HG02763 (cell line): ENCODE data around the gene LRP1.
A peak's percentile ranks its signal among the peaks of the same experiment; 100 is the strongest.

Experiments
- ATAC-seq: cut with Tn5 transposase; IDR thresholded peaks from one replicate; pipeline ENCODE4 v1.9.1; 2021; ENCODE audit warnings: mild to moderate bottlenecking, moderate library complexity; ENCODE audit not compliant: unreplicated experiment

The LRP1 gene

DNA sequence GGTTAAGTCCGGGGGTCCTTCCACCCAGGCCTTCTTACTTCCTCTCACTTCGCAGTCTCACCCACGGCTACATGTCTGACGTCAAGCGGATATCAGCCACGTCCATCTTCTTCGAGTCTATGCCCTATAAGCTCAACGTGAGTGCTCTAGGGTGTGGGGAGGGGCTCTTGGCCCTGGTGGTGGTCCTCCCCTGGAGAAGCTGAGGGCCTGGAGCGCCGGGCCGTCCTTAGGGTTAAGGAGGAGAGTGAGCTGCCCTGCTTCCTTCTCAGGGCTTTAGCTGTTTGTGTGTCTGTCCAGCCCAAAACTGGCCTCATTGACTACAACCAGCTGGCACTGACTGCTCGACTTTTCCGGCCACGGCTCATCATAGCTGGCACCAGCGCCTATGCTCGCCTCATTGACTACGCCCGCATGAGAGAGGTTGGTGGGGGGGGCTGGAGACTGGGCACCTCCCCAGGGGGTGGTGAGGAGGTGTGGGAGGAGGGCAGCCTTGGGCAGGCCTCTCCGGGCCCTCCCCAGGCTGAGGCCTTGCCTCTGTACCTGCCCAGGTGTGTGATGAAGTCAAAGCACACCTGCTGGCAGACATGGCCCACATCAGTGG is 104.0 kb downstream of the LRP1 start:
- no peak for ATAC-seq

DNA sequence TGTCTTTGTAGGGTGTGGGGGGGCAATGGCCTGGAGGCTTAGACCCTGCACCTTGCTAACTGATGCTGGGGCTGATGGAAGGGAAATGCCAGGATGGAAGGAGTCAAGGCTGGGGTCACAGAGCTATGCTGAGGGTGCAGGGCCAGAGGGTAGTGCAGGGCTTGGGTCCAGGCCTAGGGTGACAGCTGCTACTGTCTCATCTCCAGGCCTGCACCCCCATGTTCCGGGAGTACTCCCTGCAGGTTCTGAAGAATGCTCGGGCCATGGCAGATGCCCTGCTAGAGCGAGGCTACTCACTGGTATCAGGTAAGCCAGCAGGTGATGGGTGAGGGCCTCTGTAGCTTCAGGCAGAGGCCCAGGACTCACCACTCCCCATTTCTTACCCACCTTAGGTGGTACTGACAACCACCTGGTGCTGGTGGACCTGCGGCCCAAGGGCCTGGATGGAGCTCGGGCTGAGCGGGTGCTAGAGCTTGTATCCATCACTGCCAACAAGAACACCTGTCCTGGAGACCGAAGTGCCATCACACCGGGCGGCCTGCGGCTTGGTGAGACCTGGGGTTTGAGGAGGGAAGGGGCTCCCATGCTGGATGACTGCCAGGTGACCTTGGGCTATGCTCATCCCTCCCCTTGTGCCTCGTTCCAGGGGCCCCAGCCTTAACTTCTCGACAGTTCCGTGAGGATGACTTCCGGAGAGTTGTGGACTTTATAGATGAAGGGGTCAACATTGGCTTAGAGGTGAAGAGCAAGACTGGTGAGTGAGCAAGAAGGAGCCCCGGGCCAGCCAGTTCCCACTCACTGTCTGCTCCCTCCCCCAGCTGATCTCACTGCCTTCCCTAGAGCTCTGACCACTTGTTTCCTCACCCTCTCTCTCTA is 105.3 kb downstream of the LRP1 start:
- ATAC-seq = no peak

DNA sequence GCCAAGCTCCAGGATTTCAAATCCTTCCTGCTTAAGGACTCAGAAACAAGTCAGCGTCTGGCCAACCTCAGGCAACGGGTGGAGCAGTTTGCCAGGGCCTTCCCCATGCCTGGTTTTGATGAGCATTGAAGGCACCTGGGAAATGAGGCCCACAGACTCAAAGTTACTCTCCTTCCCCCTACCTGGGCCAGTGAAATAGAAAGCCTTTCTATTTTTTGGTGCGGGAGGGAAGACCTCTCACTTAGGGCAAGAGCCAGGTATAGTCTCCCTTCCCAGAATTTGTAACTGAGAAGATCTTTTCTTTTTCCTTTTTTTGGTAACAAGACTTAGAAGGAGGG is 105.9 kb downstream of the LRP1 start:
- no peak for ATAC-seq

DNA sequence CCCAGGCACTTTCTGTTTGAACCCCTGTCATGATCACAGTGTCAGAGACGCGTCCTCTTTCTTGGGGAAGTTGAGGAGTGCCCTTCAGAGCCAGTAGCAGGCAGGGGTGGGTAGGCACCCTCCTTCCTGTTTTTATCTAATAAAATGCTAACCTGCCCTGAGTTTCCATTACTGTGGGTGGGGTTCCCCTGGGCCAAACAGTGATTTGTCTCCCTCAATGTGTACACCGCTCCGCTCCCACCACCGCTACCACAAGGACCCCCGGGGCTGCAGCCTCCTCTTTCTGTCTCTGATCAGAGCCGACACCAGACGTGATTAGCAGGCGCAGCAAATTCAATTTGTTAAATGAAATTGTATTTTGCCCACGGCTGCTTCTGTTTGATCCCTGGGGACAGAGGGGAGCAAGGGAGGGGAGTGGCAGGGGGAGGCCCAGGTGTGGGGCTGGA is 106.3 kb downstream of the LRP1 start:
- no peak for ATAC-seq

DNA sequence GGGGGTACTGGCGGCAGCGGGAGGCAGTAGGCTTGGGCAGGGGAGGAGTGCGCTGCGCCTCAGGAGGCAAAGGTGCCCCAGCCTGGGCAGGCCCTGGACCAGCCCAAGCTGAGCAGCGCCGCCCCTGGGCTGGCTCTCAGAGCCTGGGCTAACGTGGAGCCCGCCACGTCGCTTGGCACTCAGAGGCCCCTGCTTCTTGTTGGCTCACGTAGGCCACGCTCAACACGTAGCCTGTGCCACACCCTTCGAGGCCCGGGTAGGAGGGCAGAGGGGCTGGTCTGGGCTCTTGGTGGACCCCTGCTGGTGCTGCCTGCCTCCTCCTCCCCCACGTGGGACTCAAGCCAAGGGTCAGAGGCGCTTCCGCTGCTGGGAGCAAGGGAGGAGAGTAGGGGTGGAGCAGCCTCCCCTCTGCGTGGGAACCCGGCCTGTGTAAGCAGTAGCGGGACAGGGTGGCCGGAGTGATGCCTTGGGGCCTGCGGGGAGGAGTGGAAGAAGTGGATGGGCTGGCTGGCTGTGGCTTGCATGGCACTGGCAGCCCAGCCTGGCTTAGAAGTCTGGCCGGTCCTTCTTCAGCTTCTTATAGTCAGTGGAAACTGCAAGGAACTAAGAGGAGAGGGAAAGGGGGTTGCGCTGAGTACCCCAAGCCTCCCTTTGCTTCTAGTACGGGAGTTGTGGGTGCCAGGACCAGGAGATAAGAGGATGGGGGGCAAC is 106.9 kb downstream of the LRP1 start:
- ATAC-seq = no peak

DNA sequence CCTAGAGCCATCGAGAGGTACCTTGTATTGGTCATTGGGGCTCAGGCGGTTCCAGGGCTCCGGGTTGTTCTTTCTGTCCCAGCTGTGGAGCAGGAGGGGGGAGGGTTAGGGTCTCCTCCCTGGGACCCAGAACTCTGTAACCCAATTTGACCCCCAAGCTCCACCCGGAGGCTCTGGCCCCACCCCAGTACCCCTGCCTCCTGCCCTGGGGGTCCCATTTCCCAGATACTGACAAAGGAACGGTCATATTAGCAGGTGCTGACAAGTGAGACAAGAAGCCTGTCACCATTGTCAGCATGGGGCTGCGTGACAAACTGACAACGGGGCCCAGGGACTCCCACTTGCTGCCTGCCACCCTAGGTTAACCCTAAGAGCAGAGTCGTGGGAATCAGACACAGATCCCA is 107.4 kb downstream of the LRP1 start:
- no peak for ATAC-seq

DNA sequence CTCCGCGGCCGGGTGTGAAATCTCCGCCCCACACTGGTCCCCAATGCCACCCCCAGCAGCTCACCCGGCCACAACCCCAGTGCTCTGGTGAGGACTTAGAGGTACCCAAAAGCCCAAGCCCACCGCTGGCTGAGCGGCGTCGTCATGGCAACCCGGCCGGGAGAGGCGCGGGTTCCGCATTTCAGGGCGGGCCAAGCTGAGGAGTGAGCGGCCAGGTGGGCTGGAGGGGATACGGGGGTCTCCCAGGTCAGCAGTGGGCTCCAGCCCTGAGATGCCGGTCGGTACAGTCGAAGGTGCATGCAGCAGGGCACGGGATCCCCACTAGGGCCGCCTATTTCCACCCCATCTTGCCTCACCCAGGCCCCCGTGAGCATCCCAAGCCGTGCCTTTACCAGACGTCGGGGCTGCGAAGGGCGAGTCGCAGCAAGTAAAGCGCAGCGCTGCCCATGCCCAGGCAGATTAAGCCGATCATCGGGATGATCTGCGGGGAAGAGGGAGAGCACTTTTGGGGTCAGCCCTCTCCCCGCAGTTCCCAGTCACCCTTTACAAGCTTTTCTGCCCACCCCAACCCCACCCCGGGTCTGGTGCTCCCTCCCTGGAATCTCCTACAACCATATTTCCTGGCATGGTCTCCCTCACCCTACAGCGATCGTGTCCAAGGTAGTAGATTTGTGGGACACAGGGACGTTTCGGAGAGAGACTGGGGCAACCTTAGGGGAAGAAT is 108.1 kb downstream of the LRP1 start:
- ATAC-seq = no peak

DNA sequence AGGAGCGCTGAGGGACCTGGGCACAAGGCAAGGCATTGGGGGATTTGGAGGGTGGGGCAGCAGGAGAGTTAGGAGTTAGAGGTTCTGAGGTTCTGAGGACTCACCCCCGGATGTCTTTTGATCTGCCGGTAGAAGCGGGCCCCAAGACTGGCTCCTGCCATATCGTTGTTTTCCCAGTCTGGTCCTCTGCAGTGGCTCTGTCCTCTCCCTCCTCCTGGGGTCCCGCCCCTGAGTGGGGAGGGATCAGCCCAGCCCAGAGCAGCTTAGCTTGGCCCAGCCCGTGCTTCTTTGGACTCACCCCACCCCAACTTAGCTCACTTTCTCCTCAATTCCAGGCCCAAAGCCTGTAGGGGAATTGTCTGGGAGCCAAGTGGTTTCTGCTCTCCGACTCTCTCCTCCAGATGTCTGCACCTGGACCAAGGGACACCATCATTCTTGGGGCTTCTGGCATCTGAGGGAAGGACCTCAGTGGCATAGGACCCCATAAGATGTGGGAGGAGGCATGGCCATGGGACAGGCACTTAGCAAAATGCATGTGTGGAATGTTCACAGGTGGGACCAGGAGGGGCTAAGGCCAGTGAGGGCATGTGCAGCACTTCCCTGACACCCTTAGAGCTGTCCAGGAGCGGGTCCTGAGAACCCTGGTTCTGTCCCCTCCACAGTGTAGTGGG is 108.8 kb downstream of the LRP1 start:
- ATAC-seq = no peak

DNA sequence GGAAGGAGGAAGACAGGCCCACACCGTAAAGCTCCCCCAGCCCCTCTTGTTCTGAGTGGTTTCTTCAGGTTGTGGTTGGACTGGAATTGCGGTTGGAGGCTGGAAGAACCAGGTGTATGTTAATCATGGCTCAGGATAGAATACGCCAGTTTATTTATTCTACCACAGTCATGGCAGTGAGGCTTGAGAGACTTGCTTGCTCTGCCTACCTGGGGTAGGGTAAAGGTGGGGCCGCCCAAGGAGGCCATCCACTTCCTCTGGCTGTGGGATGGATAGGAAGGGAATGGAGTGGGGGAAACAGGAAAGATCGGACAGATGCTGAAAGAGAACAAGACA is 109.3 kb downstream of the LRP1 start:
- ATAC-seq = no peak

DNA sequence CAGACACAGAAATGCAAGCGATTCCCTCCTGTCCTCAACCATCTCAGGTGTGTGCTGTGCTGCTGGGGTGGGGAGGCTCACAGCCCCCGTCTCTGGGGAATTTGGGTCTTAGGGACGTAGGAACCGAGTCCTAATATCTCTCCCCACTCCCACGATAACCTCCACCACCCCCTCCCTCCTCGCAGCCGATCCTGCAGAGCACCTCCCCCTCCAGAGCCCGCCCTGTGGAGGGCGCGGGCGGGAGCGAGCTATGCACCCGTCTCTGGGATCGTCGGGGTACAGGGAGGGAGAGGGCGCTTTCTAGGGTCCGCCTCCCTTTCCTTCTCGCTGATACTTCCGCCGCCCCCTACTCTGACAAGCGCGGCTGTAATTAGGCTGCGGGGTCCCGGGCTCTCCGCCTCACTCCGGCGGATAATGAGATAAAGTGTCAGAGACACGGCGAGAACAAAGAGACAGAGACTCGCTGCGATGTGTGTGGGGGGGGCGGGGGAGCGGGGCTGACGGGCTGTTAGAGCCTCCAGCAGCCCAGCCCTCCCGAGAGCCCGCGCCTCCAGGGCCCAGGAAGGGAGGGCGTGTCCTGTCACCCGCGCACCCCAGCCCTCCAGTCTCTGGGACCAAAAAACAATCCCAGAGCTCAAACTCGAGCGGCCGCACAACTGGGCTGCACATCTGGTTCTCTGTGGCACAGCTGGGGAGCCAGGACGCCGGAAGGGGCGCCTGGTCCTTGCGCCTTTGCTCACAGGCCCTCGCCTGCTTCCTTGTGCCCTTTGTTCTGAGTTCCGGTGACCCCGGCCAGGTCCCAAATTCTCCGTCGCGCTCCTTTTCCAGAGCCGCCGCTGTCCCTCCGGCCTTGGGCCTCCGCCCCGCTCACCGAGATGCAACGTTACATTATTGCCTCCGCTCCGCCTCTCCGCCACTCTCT is 109.9 kb downstream of the LRP1 start:
- no peak for ATAC-seq

DNA sequence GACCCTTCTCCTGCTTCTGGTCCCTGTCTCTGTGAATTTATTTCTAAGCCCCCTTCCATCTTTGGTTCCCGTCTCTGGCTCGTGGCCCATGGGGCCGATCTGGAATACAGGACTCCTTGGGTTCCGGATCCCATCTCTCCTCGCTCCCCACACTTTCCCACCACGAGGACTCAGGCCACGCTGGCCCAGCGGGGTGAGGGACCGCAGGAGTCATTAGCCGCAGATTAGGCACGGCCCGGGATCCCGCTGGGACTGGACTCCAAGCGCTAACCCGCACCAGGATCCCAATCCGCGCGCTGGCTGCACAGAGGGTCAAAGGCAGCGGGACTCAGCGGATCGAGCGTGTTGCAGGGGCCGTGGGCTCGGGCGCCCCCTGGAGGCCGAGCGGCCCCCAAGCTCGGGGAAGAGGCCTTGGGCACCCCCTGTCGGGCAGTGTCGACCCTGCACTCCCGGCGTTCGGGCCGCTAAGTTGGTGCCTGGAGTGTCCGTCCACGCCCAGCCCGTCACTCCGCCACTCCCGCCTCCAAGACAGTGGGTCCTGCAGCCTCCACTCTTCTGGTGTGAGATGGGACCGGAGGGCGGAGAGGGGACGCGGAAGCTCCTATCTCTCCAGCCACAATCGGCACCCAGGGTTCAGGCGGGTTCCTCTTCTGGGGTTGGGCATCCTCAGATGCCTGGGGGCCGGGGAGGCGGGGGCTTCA is 110.7 kb downstream of the LRP1 start:
- peak; percentile 55 for ATAC-seq

DNA sequence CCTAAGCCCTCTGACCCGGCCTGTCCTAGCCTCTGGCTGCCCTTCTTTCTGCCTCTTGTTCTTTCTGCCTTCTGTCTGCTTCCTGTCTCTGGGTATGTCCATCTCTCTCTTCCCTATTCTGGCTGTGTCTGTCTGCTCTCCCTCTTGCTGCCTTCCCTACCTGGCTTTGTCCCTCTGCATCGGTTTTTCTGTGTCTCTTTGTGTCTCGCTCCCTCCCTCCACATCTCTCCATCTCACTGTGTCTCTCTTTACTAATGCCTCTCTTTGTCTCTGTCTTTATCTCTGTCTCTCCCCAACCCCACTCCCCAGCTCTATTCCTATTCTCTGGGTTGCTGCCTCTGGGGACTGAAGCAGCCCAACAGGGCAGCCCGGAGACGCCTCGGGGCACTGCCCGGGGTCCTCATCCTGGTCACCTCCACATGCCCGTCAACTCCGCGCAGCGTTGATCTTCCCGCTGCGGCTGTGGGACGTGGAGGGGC is 111.3 kb downstream of the LRP1 start:
- ATAC-seq = no peak

DNA sequence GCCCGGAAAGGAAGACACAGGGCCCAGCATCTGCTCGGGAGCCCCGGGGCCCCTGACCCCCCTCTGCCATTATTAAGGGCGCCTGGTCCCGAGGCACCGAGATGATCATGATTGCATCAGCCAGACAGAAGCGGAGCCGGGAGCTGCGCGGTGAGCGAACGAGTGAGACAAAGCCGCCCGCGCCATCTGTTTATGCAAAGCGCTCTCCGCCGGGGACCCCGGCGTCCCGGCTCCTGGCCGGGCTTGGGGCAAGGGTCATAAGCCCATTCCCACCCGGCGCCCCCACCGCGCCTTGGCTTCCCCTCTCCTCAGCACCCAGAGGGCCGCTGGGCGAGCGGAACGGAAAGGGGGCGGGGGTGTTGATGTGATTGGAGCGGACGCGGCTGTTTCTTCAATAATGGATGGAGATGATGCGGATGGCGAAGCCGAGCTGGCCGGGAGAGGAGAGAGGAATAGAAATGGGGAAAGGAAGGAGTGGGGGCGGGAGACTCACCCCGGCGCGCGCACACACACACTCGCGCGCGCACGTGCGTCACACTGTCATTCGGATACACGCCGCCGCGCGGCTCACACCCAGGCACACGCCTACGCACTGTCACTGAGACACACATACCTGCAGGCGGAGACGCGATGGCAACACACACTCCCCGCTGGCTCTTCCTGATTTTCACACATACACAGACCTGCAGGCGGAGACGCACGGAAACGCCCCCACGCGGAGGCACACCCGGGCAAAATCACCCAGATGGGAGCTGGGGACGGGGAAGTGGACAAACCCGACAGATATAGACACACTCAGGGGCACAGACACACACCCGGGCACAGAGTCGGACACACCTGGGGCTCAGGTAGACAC is 112.0 kb downstream of the LRP1 start:
- ATAC-seq = no peak

DNA sequence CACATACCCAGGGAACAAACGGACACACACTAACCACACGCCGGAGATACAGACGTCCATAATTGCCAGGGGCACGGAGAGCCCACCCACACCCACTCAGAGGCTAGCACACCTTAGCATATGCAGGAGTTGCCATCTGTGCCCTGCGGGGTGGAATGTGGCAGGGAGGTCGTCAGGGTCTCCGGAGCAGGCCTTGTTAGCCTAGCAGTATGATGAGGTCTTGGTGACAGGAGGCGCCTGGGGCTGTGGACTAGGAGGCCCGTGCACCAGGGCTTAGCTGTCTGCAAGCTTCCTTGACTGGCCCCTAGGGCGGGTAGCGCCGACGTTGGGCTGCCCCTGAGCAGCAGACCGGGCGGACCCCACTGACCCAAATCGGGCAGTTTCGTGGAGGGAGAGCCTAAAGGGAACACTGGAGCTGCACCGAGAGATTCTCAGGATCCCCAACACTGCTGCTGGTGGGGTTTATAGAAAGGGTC is 112.7 kb downstream of the LRP1 start:
- ATAC-seq = no peak

DNA sequence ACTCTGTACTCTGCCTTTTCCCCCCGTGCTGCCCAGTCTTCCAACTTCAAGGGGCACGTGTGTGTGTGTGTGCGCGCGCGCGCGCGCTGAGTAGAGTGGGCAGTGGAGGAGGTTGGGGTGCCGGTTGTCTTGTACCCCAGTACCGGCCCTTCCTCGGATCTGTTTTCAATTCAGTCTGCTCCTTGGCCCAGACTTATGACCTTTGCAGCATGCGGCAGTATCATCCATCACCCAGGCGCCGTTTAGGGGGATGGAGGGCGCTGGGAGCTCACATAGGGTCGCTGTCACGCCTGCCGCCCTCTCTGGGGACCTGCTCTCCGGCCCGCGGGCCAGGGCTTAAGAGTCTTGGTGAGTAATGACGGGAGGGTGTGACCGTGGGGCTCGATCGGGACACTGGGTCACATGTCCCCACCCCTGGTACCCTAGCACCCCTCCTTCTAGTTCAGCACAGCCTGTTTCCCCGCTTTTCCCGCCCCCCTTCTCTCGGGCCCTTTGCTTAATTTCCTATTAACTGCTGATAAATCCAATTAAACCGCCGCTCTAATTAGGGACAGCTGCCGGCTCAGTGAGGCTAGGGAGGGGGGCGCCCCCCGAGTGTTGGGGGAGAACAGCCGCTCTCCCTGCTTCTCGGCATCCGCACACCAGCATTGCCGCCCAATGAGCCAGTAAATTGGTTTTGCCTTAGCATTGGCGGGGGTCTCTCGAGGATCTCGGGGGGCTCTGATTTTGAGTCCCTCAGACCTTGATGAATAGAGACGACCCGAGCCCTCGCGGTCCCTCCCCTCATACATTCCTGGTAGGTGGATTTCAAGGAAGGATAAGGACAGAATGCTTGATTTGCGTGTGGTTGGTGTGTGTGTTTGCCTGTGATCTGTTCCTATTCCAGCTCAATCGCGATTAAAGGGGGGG is 113.4 kb downstream of the LRP1 start:
- ATAC-seq = no peak

DNA sequence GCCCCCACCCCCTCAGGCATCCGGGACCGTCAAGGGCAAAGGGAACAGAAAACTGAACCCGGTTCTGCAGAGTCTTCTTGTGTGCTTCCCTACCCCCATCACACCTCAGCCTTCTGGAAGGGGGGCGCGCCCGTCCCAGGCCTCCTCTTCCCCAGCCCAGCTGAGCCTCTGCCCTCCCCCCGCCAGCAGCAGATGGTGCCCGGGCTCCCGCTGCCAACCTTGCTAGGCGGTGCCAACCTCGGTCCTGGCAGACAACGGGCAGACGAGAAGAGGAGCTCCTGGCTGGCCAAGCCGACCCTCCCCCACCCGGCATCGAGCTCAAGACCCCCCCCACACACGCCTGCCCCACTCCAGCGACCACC is 114.0 kb downstream of the LRP1 start:
- no peak for ATAC-seq
